Activated T-helper 1 cell treated with anti-CD3 and anti-CD28 coated beads, Interleukin-12 subunit alpha, Interleukin-12 subunit beta, Interleukin-2, Interleukin-4 antibody, amounts not matched to agents 30 ng/mL and 10 ng/mL and 1 ng/mL, durations not matched to agents 14 hours and 24 hours and 36 hours (primary cell): ENCODE measurements around the gene CGREF1. TPM values are rescaled to one million over a fixed set of nuclear protein-coding genes. Genes with fewer than 3 reads are reported as not detected.

ENCODE experiments used
- DNase-seq: peaks from one replicate; pipeline ENCODE4 v3.0.0; 2021; ENCODE audit warnings: low spot score
- H3K27ac Mint-ChIP-seq: one replicate; pipeline ENCODE4 v1.8.0; 2021; ENCODE audit warnings: mild to moderate bottlenecking, mixed read lengths
- H3K27me3 Mint-ChIP-seq: one replicate; pipeline ENCODE4 v1.8.0; 2022; ENCODE audit warnings: mild to moderate bottlenecking, moderate library complexity, mixed read lengths; ENCODE audit not compliant: insufficient read depth
- H3K36me3 Mint-ChIP-seq: one replicate; pipeline ENCODE4 v1.8.0; 2021; ENCODE audit warnings: low read depth, mixed read lengths
- H3K4me1 Mint-ChIP-seq: one replicate; pipeline ENCODE4 v1.8.0; 2021; ENCODE audit warnings: low read depth, mixed read lengths
- H3K4me3 Mint-ChIP-seq: one replicate; pipeline ENCODE4 v1.8.0; 2021; ENCODE audit warnings: mild to moderate bottlenecking, moderate library complexity, mixed read lengths
- H3K9me3 Mint-ChIP-seq: one replicate; pipeline ENCODE4 v1.8.0; 2021; ENCODE audit warnings: mixed read lengths
- intact Hi-C: fragments of 100-400 bp; cut with micrococcal nuclease; formaldehyde crosslinking; loops from one replicate; pipeline ENCODE4 v1.15.1; 2024
- total RNA-seq: library from RNA; stranded (reverse); gene quantifications from 2 replicates; pipeline ENCODE4 v1.2.3, GENCODE V29; 2022

CGREF1 gene
- total RNA-seq, 1 donor from 2014 or later: 18.0 TPM

GRCh38 chr2:27133905-27134780, 15.2 kb upstream of the CGREF1 start, which contains the start of gene PREB:
Gene PREB, minus strand, starts transcription at chr2:27134636. Its CDS starts 215 bp downstream, at chr2:27134421.
- H3K27ac Mint-ChIP-seq: peak within 1 kb of the TSS; percentile 98
- no peaks in the 10 kb centered on the region for H3K27me3 Mint-ChIP-seq
- peak within 1 kb of the TSS; percentile 95 for H3K4me3 Mint-ChIP-seq
- H3K9me3 Mint-ChIP-seq: no peaks in the 10 kb centered on the region
- H3K36me3 Mint-ChIP-seq: peaks cover 29% of the 10 kb centered on the region
- peak; percentile 99 for DNase-seq
- intact Hi-C loops: loop anchor here (1.0 to 5.0 kb wide), 10 partner anchors 11 to 236 kb away; partner anchors contain the start of genes ABHD1, AGBL5, ATRAID and CAD
- H3K4me1 Mint-ChIP-seq: peaks cover 12% of the 10 kb centered on the region

- H3K36me3 Mint-ChIP-seq: peaks cover 29% of the 10 kb centered on the region
- intact Hi-C loops: loop anchor here (5.0 kb wide), 1 partner anchor 81 kb away; the partner anchor contains the start of gene AGBL5
- H3K9me3 Mint-ChIP-seq: no peaks in the 10 kb centered on the region
Observed at GRCh38 chr2:27133195-27133875, 14.4 kb upstream of the CGREF1 start.

GRCh38 chr2:27131429-27131828, 12.5 kb upstream of the CGREF1 start:
- Mint-ChIP-seq H3K36me3 (peaks cover 29% of the 10 kb centered on the region), H3K9me3 (no peaks in the 10 kb centered on the region), H3K4me3 (peak overlapping the region; percentile 26), H3K27ac (no peak overlapping the region), H3K27me3 (no peaks in the 10 kb centered on the region), H3K4me1 (peaks cover 12% of the 10 kb centered on the region)
- intact Hi-C loops: loop anchor here (5.0 kb wide), 1 partner anchor 79 kb away; the partner anchor contains the start of gene AGBL5
- DNase-seq: no peak

More at GRCh38 chr2:27133195-27133875, 14.4 kb upstream of the CGREF1 start:
- no peaks in the 10 kb centered on the region for H3K27me3 Mint-ChIP-seq
- H3K4me3 Mint-ChIP-seq: peak overlapping the region; percentile 95
- peak overlapping the region; percentile 85 for H3K27ac Mint-ChIP-seq
- DNase-seq: no peak
- H3K4me1 Mint-ChIP-seq: peaks cover 12% of the 10 kb centered on the region

- no peak overlapping the region for H3K4me3 Mint-ChIP-seq
- no peaks in the 10 kb centered on the region for H3K9me3 Mint-ChIP-seq
- no peak for DNase-seq
- no peaks in the 10 kb centered on the region for H3K27me3 Mint-ChIP-seq
- peaks cover 12% of the 10 kb centered on the region for H3K4me1 Mint-ChIP-seq
- intact Hi-C loops: loop anchor here (5.0 kb wide), 1 partner anchor 78 kb away; the partner anchor contains the start of gene AGBL5
- peaks cover 29% of the 10 kb centered on the region for H3K36me3 Mint-ChIP-seq
- H3K27ac Mint-ChIP-seq: no peak overlapping the region
Observed at GRCh38 chr2:27130396-27130795, 11.5 kb upstream of the CGREF1 start.

- intact Hi-C loops: no loop called here
- Mint-ChIP-seq H3K4me1 (peaks cover 12% of the 10 kb centered on the region), H3K9me3 (no peaks in the 10 kb centered on the region), H3K27me3 (no peaks in the 10 kb centered on the region), H3K27ac (no peak overlapping the region), H3K36me3 (peaks cover 27% of the 10 kb centered on the region), H3K4me3 (no peak overlapping the region)
- no peak for DNase-seq
Observed at GRCh38 chr2:27128668-27129571, 10.0 kb upstream of the CGREF1 start.

- intact Hi-C loops: no loop called here
- no peak overlapping the region for H3K4me3 Mint-ChIP-seq
- H3K27ac Mint-ChIP-seq: no peak overlapping the region
- DNase-seq: no peak
- H3K4me1 Mint-ChIP-seq: peaks cover 9% of the 10 kb centered on the region
- peaks cover 4% of the 10 kb centered on the region for H3K27me3 Mint-ChIP-seq
- H3K36me3 Mint-ChIP-seq: peaks cover 19% of the 10 kb centered on the region
- H3K9me3 Mint-ChIP-seq: no peaks in the 10 kb centered on the region
Observed at GRCh38 chr2:27127883-27128667, 9.1 kb upstream of the CGREF1 start.

GRCh38 chr2:27126252-27126710, 7.4 kb upstream of the CGREF1 start:
- intact Hi-C loops: no loop called here
- H3K4me3 Mint-ChIP-seq: no peak overlapping the region
- peaks cover 16% of the 10 kb centered on the region for H3K27me3 Mint-ChIP-seq
- DNase-seq: no peak
- H3K36me3 Mint-ChIP-seq: peaks cover 13% of the 10 kb centered on the region
- peaks cover 7% of the 10 kb centered on the region for H3K4me1 Mint-ChIP-seq
- H3K27ac Mint-ChIP-seq: no peak overlapping the region
- no peaks in the 10 kb centered on the region for H3K9me3 Mint-ChIP-seq

GRCh38 chr2:27125104-27125503, 6.2 kb upstream of the CGREF1 start:
- DNase-seq: no peak
- intact Hi-C loops: no loop called here
- H3K36me3 Mint-ChIP-seq: peaks cover 5% of the 10 kb centered on the region
- H3K27ac Mint-ChIP-seq: no peak overlapping the region
- no peak overlapping the region for H3K4me3 Mint-ChIP-seq
- H3K4me1 Mint-ChIP-seq: peaks cover 9% of the 10 kb centered on the region
- peaks cover 19% of the 10 kb centered on the region for H3K27me3 Mint-ChIP-seq
- no peaks in the 10 kb centered on the region for H3K9me3 Mint-ChIP-seq

GRCh38 chr2:27123302-27124150, 4.6 kb upstream of the CGREF1 start, which contains the start of gene ABHD1:
Gene ABHD1, plus strand, starts transcription at chr2:27123815. Its CDS starts 134 bp downstream, at chr2:27123949.
- H3K36me3 Mint-ChIP-seq: no peaks in the 10 kb centered on the region
- peaks cover 31% of the 10 kb centered on the region for H3K27me3 Mint-ChIP-seq
- peak; percentile 71 for DNase-seq
- H3K4me3 Mint-ChIP-seq: peak within 1 kb of the TSS; percentile 88
- intact Hi-C loops: loop anchor here (1.0 to 2.0 kb wide), 3 partner anchors 11 to 93 kb away; partner anchors contain the start of genes CAD and PREB
- no peaks in the 10 kb centered on the region for H3K9me3 Mint-ChIP-seq
- H3K4me1 Mint-ChIP-seq: peaks cover 18% of the 10 kb centered on the region
- peak within 1 kb of the TSS; percentile 55 for H3K27ac Mint-ChIP-seq

GRCh38 chr2:27122791-27123190, 3.9 kb upstream of the CGREF1 start:
- Mint-ChIP-seq H3K9me3 (no peaks in the 10 kb centered on the region), H3K27me3 (peaks cover 35% of the 10 kb centered on the region), H3K4me3 (peak overlapping the region; percentile 88), H3K27ac (peak overlapping the region; percentile 27), H3K4me1 (peaks cover 18% of the 10 kb centered on the region), H3K36me3 (no peaks in the 10 kb centered on the region)
- intact Hi-C loops: loop anchor here (1.0 to 2.0 kb wide), 3 partner anchors 12 to 94 kb away; partner anchors contain the start of genes CAD and PREB
- DNase-seq: no peak

- H3K36me3 Mint-ChIP-seq: no peaks in the 10 kb centered on the region
- intact Hi-C loops: loop anchor here (2.0 kb wide), 1 partner anchor 95 kb away; the partner anchor contains the start of gene CAD
- H3K4me1 Mint-ChIP-seq: peaks cover 18% of the 10 kb centered on the region
- H3K27ac Mint-ChIP-seq: no peak overlapping the region
- H3K27me3 Mint-ChIP-seq: peaks cover 42% of the 10 kb centered on the region
- no peak for DNase-seq
- no peaks in the 10 kb centered on the region for H3K9me3 Mint-ChIP-seq
- no peak overlapping the region for H3K4me3 Mint-ChIP-seq
Observed at GRCh38 chr2:27121906-27122305, 3.0 kb upstream of the CGREF1 start.
